CD4-positive, alpha-beta memory T cell (primary cell): ENCODE data around the gene CLRN1. TPM values are rescaled to one million over a fixed set of nuclear protein-coding genes. Genes with fewer than 3 reads are reported as not detected.

Experiments
- CTCF ChIA-PET: fragments of 350-600 bp; sonication (Branson Sonifier 250); formaldehyde crosslinking; loops from one replicate; lab custom pipeline; 2021; ENCODE audit warnings: inconsistent platforms; ENCODE audit not compliant: partially characterized antibody; lab: Charles Lee
- POLR2A ChIA-PET: fragments of 350-600 bp; sonication (Branson Sonifier 250); formaldehyde crosslinking; loops from one replicate; lab custom pipeline; 2021; ENCODE audit not compliant: partially characterized antibody; lab: Charles Lee
- DNase-seq, 5 donors: peaks; one replicate each; pipeline versions ENCODE4 v3.0.0 to v3.0.0-alpha.2; 2020 to 2022; ENCODE audit warnings: mixed read lengths in 1 of 5
- H3K27ac ChIP-seq: one replicate; pipeline ENCODE4 v1.7.0; 2013; ENCODE audit warnings: low read depth, low read length
- H3K27me3 ChIP-seq: 2 replicates; pipeline ENCODE4 v1.7.0; 2013; ENCODE audit warnings: mild to moderate bottlenecking, low read length, moderate library complexity; ENCODE audit not compliant: insufficient read depth
- H3K36me3 ChIP-seq: 2 replicates; pipeline ENCODE4 v1.7.0; 2013; ENCODE audit warnings: mild to moderate bottlenecking, low read length, moderate library complexity; ENCODE audit not compliant: insufficient read depth
- H3K4me1 ChIP-seq: 2 replicates; pipeline ENCODE4 v1.7.0; 2013; ENCODE audit warnings: mild to moderate bottlenecking, low read length, moderate library complexity; ENCODE audit not compliant: insufficient read depth
- H3K4me3 ChIP-seq, 2 donors: one replicate each; pipeline ENCODE4 v1.7.0; 2013; ENCODE audit warnings: low read length in 2 of 2, mild to moderate bottlenecking in 1 of 2
- H3K9me3 ChIP-seq, 2 donors: one replicate each; pipeline ENCODE4 v1.7.0; 2013; ENCODE audit warnings: low read length in 2 of 2, control low read depth in 1 of 2; ENCODE audit not compliant: control insufficient read depth in 1 of 2
- H3K27ac Mint-ChIP-seq, 7 donors: one replicate each; pipeline ENCODE4 v1.8.0; 2020 to 2021; ENCODE audit warnings: mixed read lengths in 7 of 7, mild to moderate bottlenecking in 6 of 7, inconsistent platforms in 3 of 7, moderate library complexity in 3 of 7
- H3K27me3 Mint-ChIP-seq, 2 donors: one replicate each; pipeline ENCODE4 v1.8.0; 2020 to 2021; ENCODE audit warnings: mixed read lengths in 2 of 2
- H3K36me3 Mint-ChIP-seq, 2 donors: one replicate each; pipeline ENCODE4 v1.8.0; 2020 to 2021; ENCODE audit warnings: mixed read lengths in 2 of 2, inconsistent platforms in 1 of 2, mild to moderate bottlenecking in 1 of 2
- H3K4me1 Mint-ChIP-seq, 4 donors: one replicate each; pipeline ENCODE4 v1.8.0; 2020 to 2021; ENCODE audit warnings: mixed read lengths in 4 of 4, mild to moderate bottlenecking in 1 of 4
- H3K4me3 Mint-ChIP-seq, 8 donors: one replicate each; pipeline ENCODE4 v1.8.0; 2020 to 2021; ENCODE audit warnings: mixed read lengths in 8 of 8, mild to moderate bottlenecking in 7 of 8, moderate library complexity in 6 of 8, inconsistent platforms in 3 of 8
- H3K9me3 Mint-ChIP-seq, 8 donors: one replicate each; pipeline ENCODE4 v1.8.0; 2020 to 2021; ENCODE audit warnings: mixed read lengths in 8 of 8, mild to moderate bottlenecking in 5 of 8, inconsistent platforms in 3 of 8, moderate library complexity in 1 of 8
- intact Hi-C: fragments of 100-400 bp; cut with micrococcal nuclease; formaldehyde crosslinking; loops from one replicate; pipeline ENCODE4 v1.15.1; 2023
- polyA plus RNA-seq, 2 donors: library from polyadenylated mRNA; unstranded; fragments of 300-500 nt; fragmentation: Illumina TruSeq; gene quantifications; one replicate each; pipeline ENCODE4 v1.2.3, GENCODE V29; 2021
- total RNA-seq, 2 experiments: library from RNA; stranded (reverse); gene quantifications; one replicate each; pipeline ENCODE4 v1.2.3, GENCODE V29; 2021

Gene CLRN1
- total and polyA plus RNA-seq, 4 experiments from 2014 or later, result not detected

DNA sequence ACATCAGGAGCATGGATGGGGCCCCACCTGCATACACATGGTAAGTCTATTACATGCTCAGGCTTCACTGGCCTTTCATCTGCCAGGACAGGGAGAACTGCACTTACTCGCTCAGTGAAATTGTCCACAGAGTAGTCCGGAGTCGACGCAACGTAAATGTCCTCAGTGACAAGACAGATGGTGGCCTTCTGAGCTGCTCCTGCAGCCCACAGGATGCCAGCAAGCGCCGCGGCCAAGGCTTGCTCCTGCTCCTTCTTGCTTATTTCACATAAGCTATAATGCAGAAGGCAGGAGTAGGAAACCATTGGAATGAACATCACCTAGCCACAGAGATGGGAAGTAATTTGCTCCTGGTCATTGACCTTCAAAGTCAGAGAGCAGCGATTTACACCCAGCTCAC lies 81.7 kb downstream of the CLRN1 start:
- H3K27me3 Mint-ChIP-seq, result peaks cover 7 to 19% of the 10 kb centered on the region in 2 donors
- no peaks in the 10 kb centered on the region for H3K4me1 Mint-ChIP-seq
- H3K4me1 ChIP-seq, result no peaks in the 10 kb centered on the region
- H3K27ac ChIP-seq, result no peak overlapping the region
- H3K27ac Mint-ChIP-seq, result no peak overlapping the region
- H3K36me3 ChIP-seq, result no peaks in the 10 kb centered on the region
- H3K4me3 ChIP-seq, result no peak overlapping the region
- no peak for DNase-seq
- no peaks in the 10 kb centered on the region for H3K9me3 ChIP-seq
- H3K27me3 ChIP-seq, result no peaks in the 10 kb centered on the region
- POLR2A ChIA-PET, result no interaction called here
- no peak overlapping the region for H3K4me3 Mint-ChIP-seq
- CTCF ChIA-PET, result interaction anchor here (1.3 to 1.6 kb wide), 2 partner anchors 9 to 103 kb away, joined by 3 read pairs; no protein-coding TSS in a partner anchor
- peaks cover 0 to 4% (median 0%) of the 10 kb centered on the region in 8 donors for H3K9me3 Mint-ChIP-seq
- H3K36me3 Mint-ChIP-seq, result no peaks in the 10 kb centered on the region
- intact Hi-C loops, result no loop called here

DNA sequence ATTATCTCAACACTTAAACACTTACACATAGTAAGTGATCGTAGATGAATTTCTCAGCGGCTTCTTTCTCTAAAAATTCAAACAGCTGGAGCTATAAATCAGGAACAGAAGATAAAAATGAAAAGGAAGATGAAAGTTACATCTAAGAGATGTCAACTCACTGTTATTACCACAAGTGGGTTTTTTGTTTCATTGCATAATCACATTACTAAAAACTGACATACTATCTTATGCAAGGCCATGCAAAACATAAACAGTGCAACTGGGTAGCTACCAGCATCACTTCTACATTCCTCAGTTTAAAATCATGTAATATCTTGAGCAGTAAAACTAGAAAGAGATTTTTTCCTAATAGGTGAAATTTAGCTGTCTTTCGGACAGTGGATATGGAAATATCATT lies 82.2 kb downstream of the CLRN1 start:
- no peaks in the 10 kb centered on the region for H3K4me1 ChIP-seq
- no peaks in the 10 kb centered on the region for H3K9me3 ChIP-seq
- H3K9me3 Mint-ChIP-seq, result peaks cover 0 to 4% (median 0%) of the 10 kb centered on the region in 8 donors
- no peaks in the 10 kb centered on the region for H3K36me3 Mint-ChIP-seq
- no peaks in the 10 kb centered on the region for H3K36me3 ChIP-seq
- no peak for DNase-seq
- H3K4me3 Mint-ChIP-seq, result no peak overlapping the region
- H3K27me3 Mint-ChIP-seq, result peaks cover 11 to 19% of the 10 kb centered on the region in 2 donors
- H3K27ac Mint-ChIP-seq, result no peak overlapping the region
- no peaks in the 10 kb centered on the region for H3K4me1 Mint-ChIP-seq
- H3K27me3 ChIP-seq, result no peaks in the 10 kb centered on the region
- ChIA-PET CTCF (interaction anchor here (1.3 kb wide), 1 partner anchor 8 kb away, joined by 3 read pairs; no protein-coding TSS in a partner anchor), POLR2A (no interaction called here)
- no peak overlapping the region for H3K27ac ChIP-seq
- intact Hi-C loops, result no loop called here
- H3K4me3 ChIP-seq, result no peak overlapping the region

DNA sequence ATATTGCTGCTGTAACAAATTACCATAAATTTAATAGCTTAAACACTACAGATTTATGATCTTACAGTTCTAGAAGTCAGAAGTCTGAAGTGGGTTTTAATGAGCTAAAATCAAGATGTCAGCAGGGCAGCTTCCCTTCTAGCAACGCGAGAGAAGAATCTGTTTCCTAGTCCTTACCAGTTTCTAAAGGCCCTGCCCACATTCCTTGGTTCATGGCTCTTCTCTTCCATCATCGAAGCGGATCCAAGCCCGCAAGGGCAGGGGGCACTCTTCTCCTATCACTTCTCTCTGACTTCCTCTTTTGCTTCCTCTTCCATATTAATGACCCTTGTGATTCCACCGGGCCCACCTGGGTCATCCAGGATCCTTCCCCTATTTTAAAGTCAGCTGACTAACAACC lies 83.4 kb downstream of the CLRN1 start:
- Histone ChIP-seq H3K4me3 (no peak overlapping the region), H3K27ac (no peak overlapping the region), H3K4me1 (no peaks in the 10 kb centered on the region), H3K36me3 (no peaks in the 10 kb centered on the region), H3K27me3 (no peaks in the 10 kb centered on the region), H3K9me3 (no peaks in the 10 kb centered on the region)
- no peak for DNase-seq
- intact Hi-C loops, result no loop called here
- Mint-ChIP-seq H3K4me1 (no peaks in the 10 kb centered on the region), H3K36me3 (no peaks in the 10 kb centered on the region), H3K27me3 (peaks cover 12 to 20% of the 10 kb centered on the region in 2 donors), H3K4me3 (no peak overlapping the region), H3K9me3 (peaks cover 0 to 2% (median 0%) of the 10 kb centered on the region in 8 donors), H3K27ac (no peak overlapping the region)
- ChIA-PET CTCF (interaction anchor here (0.8 kb wide), 1 partner anchor 9 kb away, joined by 3 read pairs; no protein-coding TSS in a partner anchor), POLR2A (no interaction called here)

DNA sequence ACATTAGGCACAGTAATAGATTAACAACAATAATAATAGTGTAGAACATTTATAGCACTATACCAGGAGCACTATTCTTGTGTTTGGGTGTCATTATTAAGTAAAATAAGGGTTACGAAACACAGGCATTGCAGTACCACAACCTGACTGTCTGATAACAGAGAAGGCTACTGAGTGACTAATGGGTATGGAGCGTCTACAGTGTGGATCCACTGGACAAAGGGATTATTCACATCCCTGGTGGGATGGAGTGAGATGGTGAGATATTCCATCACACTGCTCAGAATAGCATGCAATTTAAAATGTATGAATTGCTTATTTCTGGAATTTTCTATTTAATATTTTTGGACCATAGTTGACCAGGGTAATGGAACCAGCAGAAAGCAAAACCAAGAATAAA lies 85.5 kb downstream of the CLRN1 start:
- H3K27ac Mint-ChIP-seq, result no peak overlapping the region
- no peak for DNase-seq
- intact Hi-C loops, result no loop called here
- H3K9me3 Mint-ChIP-seq, result peaks cover 0 to 2% (median 0%) of the 10 kb centered on the region in 8 donors
- H3K27ac ChIP-seq, result no peak overlapping the region
- POLR2A ChIA-PET, result no interaction called here
- no peaks in the 10 kb centered on the region for H3K9me3 ChIP-seq
- H3K27me3 Mint-ChIP-seq, result peaks cover 18 to 21% of the 10 kb centered on the region in 2 donors
- no peaks in the 10 kb centered on the region for H3K4me1 ChIP-seq
- H3K36me3 Mint-ChIP-seq, result no peaks in the 10 kb centered on the region
- H3K4me3 Mint-ChIP-seq, result no peak overlapping the region
- H3K4me1 Mint-ChIP-seq, result no peaks in the 10 kb centered on the region
- CTCF ChIA-PET, result no interaction called here
- H3K36me3 ChIP-seq, result no peaks in the 10 kb centered on the region
- no peak overlapping the region for H3K4me3 ChIP-seq
- H3K27me3 ChIP-seq, result no peaks in the 10 kb centered on the region

DNA sequence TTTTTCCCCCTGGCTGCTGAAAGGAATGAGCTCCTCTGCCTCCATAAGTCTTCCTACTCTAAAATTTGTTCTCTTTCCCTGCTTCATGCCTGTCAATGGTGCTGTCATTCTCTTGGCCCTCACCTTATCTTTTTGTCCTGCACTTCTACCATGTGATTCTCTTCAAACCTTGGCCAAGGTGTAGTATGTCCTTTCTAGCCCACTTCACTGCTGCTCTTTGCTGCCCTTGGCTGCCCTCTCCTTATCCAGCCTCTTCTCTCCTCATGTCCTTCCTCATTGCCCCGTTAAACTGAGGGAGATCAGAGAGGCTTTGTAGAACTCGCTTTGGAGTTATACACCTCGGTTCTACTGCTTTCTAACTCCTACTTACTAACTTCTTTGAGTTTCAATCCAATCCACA lies 87.0 kb downstream of the CLRN1 start:
- Mint-ChIP-seq H3K36me3 (no peaks in the 10 kb centered on the region), H3K4me1 (no peaks in the 10 kb centered on the region), H3K9me3 (peaks cover 0 to 2% (median 0%) of the 10 kb centered on the region in 8 donors), H3K4me3 (no peak overlapping the region), H3K27ac (no peak overlapping the region), H3K27me3 (peaks cover 20 to 24% of the 10 kb centered on the region in 2 donors)
- intact Hi-C loops, result no loop called here
- ChIA-PET CTCF (interaction anchor here (1.2 kb wide), 1 partner anchor 10 kb away, joined by 3 read pairs; no protein-coding TSS in a partner anchor), POLR2A (no interaction called here)
- no peaks in the 10 kb centered on the region for H3K4me1 ChIP-seq
- no peaks in the 10 kb centered on the region for H3K36me3 ChIP-seq
- no peak overlapping the region for H3K27ac ChIP-seq
- H3K9me3 ChIP-seq, result no peaks in the 10 kb centered on the region
- no peak overlapping the region for H3K4me3 ChIP-seq
- no peak for DNase-seq
- H3K27me3 ChIP-seq, result no peaks in the 10 kb centered on the region

DNA sequence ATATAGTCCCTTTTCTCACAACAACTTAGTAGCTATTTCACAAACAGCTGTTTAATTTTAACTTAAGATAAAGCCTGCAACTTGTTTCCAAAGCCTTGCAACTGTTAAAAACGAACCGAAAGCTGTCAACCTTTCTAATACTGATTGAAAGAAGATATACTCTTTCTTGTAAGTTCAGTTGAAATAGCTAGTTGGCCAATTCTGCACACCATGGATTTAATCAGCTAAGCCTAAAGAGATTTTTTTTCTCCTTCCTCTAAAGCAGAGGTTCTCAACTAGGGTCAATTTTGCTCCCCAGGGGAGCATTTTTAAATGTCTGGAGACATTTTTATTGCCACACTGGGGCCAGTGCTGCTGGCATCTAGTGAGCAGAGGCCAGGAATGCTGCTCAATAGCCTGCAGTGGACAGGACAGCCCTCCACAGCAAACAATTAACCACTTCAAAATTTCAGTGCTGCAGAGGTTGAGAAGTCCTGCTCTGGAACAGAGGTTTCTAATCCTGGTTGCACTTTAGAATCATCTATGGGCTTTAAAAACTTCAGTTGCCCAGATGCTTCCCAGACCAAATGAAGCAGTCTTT lies 93.4 kb downstream of the CLRN1 start:
- H3K36me3 ChIP-seq, result no peaks in the 10 kb centered on the region
- no peaks in the 10 kb centered on the region for H3K9me3 ChIP-seq
- Mint-ChIP-seq H3K27me3 (peaks cover 8 to 9% of the 10 kb centered on the region in 2 donors), H3K9me3 (no peaks in the 10 kb centered on the region), H3K4me3 (no peak overlapping the region), H3K4me1 (no peaks in the 10 kb centered on the region), H3K27ac (no peak overlapping the region), H3K36me3 (no peaks in the 10 kb centered on the region)
- H3K27ac ChIP-seq, result no peak overlapping the region
- CTCF ChIA-PET, result interaction anchor here (0.6 to 2.3 kb wide), 2 partner anchors 14 to 449 kb away, joined by 3 to 5 read pairs; no protein-coding TSS in a partner anchor
- no peaks in the 10 kb centered on the region for H3K4me1 ChIP-seq
- H3K27me3 ChIP-seq, result no peaks in the 10 kb centered on the region
- no peak overlapping the region for H3K4me3 ChIP-seq
- intact Hi-C loops, result no loop called here
- no peak for DNase-seq
- POLR2A ChIA-PET, result no interaction called here

DNA sequence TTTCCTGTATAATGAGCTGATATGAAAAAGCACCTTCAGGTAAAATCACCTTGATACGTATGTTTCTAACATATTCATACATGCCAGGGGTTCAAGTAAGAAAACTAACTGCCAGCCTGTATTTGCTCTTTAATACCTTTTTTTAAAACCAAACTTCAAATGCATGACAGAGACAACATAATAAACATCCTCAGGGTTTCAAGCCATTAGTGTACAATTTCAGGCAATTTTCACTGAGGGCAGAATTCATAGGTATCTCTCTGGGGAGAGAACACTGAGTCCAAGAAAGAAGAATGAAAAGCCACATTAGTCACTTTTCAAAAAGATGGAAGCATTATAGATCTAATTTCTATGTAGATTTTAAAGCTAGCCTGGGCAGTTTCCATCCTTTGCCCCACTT lies 94.2 kb downstream of the CLRN1 start:
- Mint-ChIP-seq H3K4me1 (no peaks in the 10 kb centered on the region), H3K27ac (no peak overlapping the region), H3K9me3 (no peaks in the 10 kb centered on the region), H3K4me3 (no peak overlapping the region), H3K27me3 (peaks cover 4 to 5% of the 10 kb centered on the region in 2 donors), H3K36me3 (no peaks in the 10 kb centered on the region)
- Histone ChIP-seq H3K4me3 (no peak overlapping the region), H3K27me3 (no peaks in the 10 kb centered on the region), H3K4me1 (no peaks in the 10 kb centered on the region), H3K27ac (no peak overlapping the region), H3K9me3 (no peaks in the 10 kb centered on the region), H3K36me3 (no peaks in the 10 kb centered on the region)
- DNase-seq, result no peak
- intact Hi-C loops, result no loop called here
- ChIA-PET POLR2A (no interaction called here), CTCF (interaction anchor here (0.9 to 2.3 kb wide), 2 partner anchors 10 to 14 kb away, joined by 3 to 5 read pairs; no protein-coding TSS in a partner anchor)
